Gastrocnemius medialis (tissue), 4 donors: ENCODE data around the gene RUFY1. TPM values are rescaled to one million over a fixed set of nuclear protein-coding genes. Genes with fewer than 3 reads are reported as not detected.
"Not testable (repeated sequence)": the region's sequence is repeated elsewhere in the genome, so short reads cannot be mapped to it uniquely, and the experiment has no call there.

Source experiments
- ATAC-seq, 2 donors: fragments of 150-250 bp; one replicate each; pipeline ENCODE4 v1.9.1; 2016
- DNase-seq, 2 donors: peaks; one replicate each; pipeline ENCODE4 v3.0.0-alpha.2; 2019
- H3K27ac ChIP-seq, 4 donors: fragments of 200-600 bp; sonication (generic); 1 replicate in 1 of 4; 2 replicates in 3 of 4; pipeline ENCODE4 v1.5.1; 2016 to 2018; ENCODE audit warnings: mild to moderate bottlenecking in 2 of 4, moderate library complexity in 1 of 4
- H3K27me3 ChIP-seq, 3 donors: fragments of 200-600 bp; sonication (generic) in 2 of 3; 1 replicate in 1 of 3; 2 replicates in 2 of 3; pipeline versions ENCODE4 v1.5.1 to v1.6.0; 2016 to 2019; ENCODE audit warnings: mild to moderate bottlenecking in 1 of 3, moderate library complexity in 1 of 3
- H3K36me3 ChIP-seq, 2 donors: fragments of 200-600 bp; sonication (generic) in 1 of 2; one replicate each; pipeline ENCODE4 v1.5.1; 2017 to 2018
- H3K4me1 ChIP-seq, 2 donors: fragments of 200-600 bp; sonication (generic) in 1 of 2; one replicate each; pipeline ENCODE4 v1.5.1; 2016 to 2017; ENCODE audit warnings: mild to moderate bottlenecking in 2 of 2
- H3K4me3 ChIP-seq, 4 donors: fragments of 200-600 bp; sonication (generic) in 3 of 4; 1 replicate in 1 of 4; 2 replicates in 3 of 4; pipeline ENCODE4 v1.5.1; 2016 to 2019; ENCODE audit warnings: mild to moderate bottlenecking in 2 of 4
- H3K9me3 ChIP-seq, 3 donors: fragments of 200-600 bp; sonication (generic) in 2 of 3; 1 replicate in 1 of 3; 2 replicates in 2 of 3; pipeline ENCODE4 v1.5.1; 2016 to 2019
- CTCF ChIP-seq, 5 experiments: fragments of 450-650 bp in 3 of 5; fragments of 200-600 bp in 2 of 5; sonication (generic) in 2 of 5; IDR thresholded peaks in 4 of 5; conservative IDR thresholded peaks in 1 of 5; 1 replicate in 4 of 5; 2 replicates in 1 of 5; pipeline ENCODE4 v1.5.1; 2016 to 2019; ENCODE audit warnings: antibody characterized with exemption in 5 of 5, mild to moderate bottlenecking in 3 of 5, moderate library complexity in 3 of 5
- POLR2A ChIP-seq, 2 donors: fragments of 450-650 bp; IDR thresholded peaks; one replicate each; pipeline ENCODE4 v1.6.1; 2017; ENCODE audit warnings: antibody characterized with exemption in 2 of 2, mild to moderate bottlenecking in 2 of 2, moderate library complexity in 2 of 2
- in situ Hi-C, 4 donors: fragments of 200-750 bp; cut with MboI; loops; one replicate each; pipeline versions ENCODE4 v1.15.0 to v1.8.0; 2017; ENCODE audit warnings: low sequenced_read_pairs in 4 of 4
- intact Hi-C: fragments of 100-400 bp; cut with DNase I; formaldehyde crosslinking; loops from one replicate; pipeline ENCODE4 v1.15.1; 2023; ENCODE audit warnings: low total_unique reads
- total RNA-seq, 4 donors: library from RNA; depleted of rRNA; stranded (reverse); fragments of >200 nt; gene quantifications; one replicate each; pipeline versions ENCODE4 v1.1.0 to v1.2.3, GENCODE V29; 2016

Gene RUFY1
- total RNA-seq, 4 donors from 2014 or later: 19.6 to 36.3 (median 26.0) TPM

GRCh38 chr5:179516221-179516620 lies 34.1 kb upstream of the RUFY1 start:
- no peak for ATAC-seq

GRCh38 chr5:179517746-179518145 lies 32.6 kb upstream of the RUFY1 start:
- H3K4me3 ChIP-seq, DNase-seq, H3K9me3 ChIP-seq, in situ Hi-C loops, H3K36me3 ChIP-seq, intact Hi-C loops, H3K27me3 ChIP-seq, H3K27ac ChIP-seq, H3K4me1 ChIP-seq, ATAC-seq: not testable (repeated sequence)

More at GRCh38 chr5:179516221-179516620, 34.1 kb upstream of the RUFY1 start:
- intact Hi-C loops: no loop called here
- no peak for DNase-seq
- H3K27ac ChIP-seq: no peak overlapping the region
- peaks cover 0 to 6% (median 4%) of the 10 kb centered on the region in 3 donors for H3K27me3 ChIP-seq
- no peak overlapping the region for H3K4me3 ChIP-seq
- TF ChIP-seq CTCF (IDR thresholded peaks at IDR 0.05 in 4 of 5, conservative IDR thresholded peaks at IDR 0.05 in 1 of 5): no peak
- no peak for TF ChIP-seq POLR2A (IDR thresholded peaks at IDR 0.05)
- in situ Hi-C loops: no loop called here
- no peaks in the 10 kb centered on the region for H3K36me3 ChIP-seq
- H3K4me1 ChIP-seq: no peaks in the 10 kb centered on the region
- no peaks in the 10 kb centered on the region for H3K9me3 ChIP-seq

GRCh38 chr5:179518369-179518768 lies 32.0 kb upstream of the RUFY1 start:
- H3K36me3 ChIP-seq, H3K9me3 ChIP-seq, DNase-seq, H3K4me3 ChIP-seq, intact Hi-C loops, ATAC-seq, H3K27ac ChIP-seq, H3K4me1 ChIP-seq, H3K27me3 ChIP-seq, in situ Hi-C loops: not testable (repeated sequence)

GRCh38 chr5:179519416-179520070 lies 30.8 kb upstream of the RUFY1 start:
- ATAC-seq, DNase-seq, H3K4me1 ChIP-seq, H3K27ac ChIP-seq, H3K9me3 ChIP-seq, H3K36me3 ChIP-seq, H3K27me3 ChIP-seq, in situ Hi-C loops, H3K4me3 ChIP-seq, intact Hi-C loops: not testable (repeated sequence)

GRCh38 chr5:179522107-179522506 lies 28.2 kb upstream of the RUFY1 start:
- DNase-seq, H3K9me3 ChIP-seq, H3K36me3 ChIP-seq, H3K4me3 ChIP-seq, H3K27ac ChIP-seq, ATAC-seq, in situ Hi-C loops, H3K4me1 ChIP-seq, H3K27me3 ChIP-seq, intact Hi-C loops: not testable (repeated sequence)

- DNase-seq (no peak), ATAC-seq (no peak)
- in situ Hi-C loops: no loop called here
- Histone ChIP-seq H3K4me3 (no peak overlapping the region), H3K27me3 (peaks cover 11 to 19% (median 15%) of the 10 kb centered on the region in 3 donors), H3K4me1 (no peaks in the 10 kb centered on the region), H3K27ac (no peak overlapping the region), H3K36me3 (no peaks in the 10 kb centered on the region), H3K9me3 (no peaks in the 10 kb centered on the region)
- intact Hi-C loops: no loop called here
- TF ChIP-seq CTCF (IDR thresholded peaks at IDR 0.05 in 4 of 5, conservative IDR thresholded peaks at IDR 0.05 in 1 of 5) (no peak), POLR2A (IDR thresholded peaks at IDR 0.05) (no peak)
These were observed 23.4 kb upstream of the RUFY1 start for GRCh38 chr5:179526978-179527377.
